Epithelial cell of proximal tubule (primary cell): Measurements from ENCODE around the gene JMJD8. TPM values are rescaled to one million over a fixed set of nuclear protein-coding genes. Genes with fewer than 3 reads are reported as not detected.

ENCODE experiments used
- DNase-seq: peaks from one replicate; pipeline ENCODE4 v3.0.0-alpha.2; 2011; ENCODE audit warnings: low read depth
- H3K4me3 ChIP-seq: 2 replicates; pipeline ENCODE4 v1.5.1; 2011; ENCODE audit warnings: low read depth, mild to moderate bottlenecking, low read length
- total RNA-seq: library from RNA; depleted of rRNA; stranded (reverse); fragments of >200 nt; gene quantifications from 2 replicates; pipeline ENCODE4 v1.2.3, GENCODE V29; 2015
- TF ChIP-seq, protein P1 (sequence below): conservative IDR thresholded peaks from 2 replicates; pipeline ENCODE4 v1.5.1; 2012; ENCODE audit warnings: low read depth, mild to moderate bottlenecking, low read length

Gene JMJD8
- total RNA-seq, 1 donor from 2014 or later, result 65.6 TPM

DNA sequence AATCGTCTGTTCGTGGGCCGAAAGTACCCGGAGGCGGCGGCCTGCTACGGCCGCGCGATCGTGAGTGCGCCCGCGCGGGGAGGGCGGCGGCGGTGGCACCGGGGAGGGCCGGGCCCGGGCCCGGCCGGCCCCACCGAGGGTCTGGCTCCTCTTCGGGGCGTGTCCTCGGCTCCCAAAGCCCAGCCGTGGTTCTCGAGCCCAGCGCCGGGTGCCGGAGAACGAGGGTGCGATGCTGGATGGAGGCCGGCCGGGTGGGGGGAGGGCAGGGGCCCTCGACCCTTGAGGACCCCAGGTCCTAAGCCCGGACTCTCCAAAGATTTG is 3.5 kb downstream of the JMJD8 start:
- peak overlapping the region; percentile 84 for H3K4me3 ChIP-seq
- TF ChIP-seq, protein P1, sequence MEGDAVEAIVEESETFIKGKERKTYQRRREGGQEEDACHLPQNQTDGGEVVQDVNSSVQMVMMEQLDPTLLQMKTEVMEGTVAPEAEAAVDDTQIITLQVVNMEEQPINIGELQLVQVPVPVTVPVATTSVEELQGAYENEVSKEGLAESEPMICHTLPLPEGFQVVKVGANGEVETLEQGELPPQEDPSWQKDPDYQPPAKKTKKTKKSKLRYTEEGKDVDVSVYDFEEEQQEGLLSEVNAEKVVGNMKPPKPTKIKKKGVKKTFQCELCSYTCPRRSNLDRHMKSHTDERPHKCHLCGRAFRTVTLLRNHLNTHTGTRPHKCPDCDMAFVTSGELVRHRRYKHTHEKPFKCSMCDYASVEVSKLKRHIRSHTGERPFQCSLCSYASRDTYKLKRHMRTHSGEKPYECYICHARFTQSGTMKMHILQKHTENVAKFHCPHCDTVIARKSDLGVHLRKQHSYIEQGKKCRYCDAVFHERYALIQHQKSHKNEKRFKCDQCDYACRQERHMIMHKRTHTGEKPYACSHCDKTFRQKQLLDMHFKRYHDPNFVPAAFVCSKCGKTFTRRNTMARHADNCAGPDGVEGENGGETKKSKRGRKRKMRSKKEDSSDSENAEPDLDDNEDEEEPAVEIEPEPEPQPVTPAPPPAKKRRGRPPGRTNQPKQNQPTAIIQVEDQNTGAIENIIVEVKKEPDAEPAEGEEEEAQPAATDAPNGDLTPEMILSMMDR, result no peak
- DNase-seq, result no peak

DNA sequence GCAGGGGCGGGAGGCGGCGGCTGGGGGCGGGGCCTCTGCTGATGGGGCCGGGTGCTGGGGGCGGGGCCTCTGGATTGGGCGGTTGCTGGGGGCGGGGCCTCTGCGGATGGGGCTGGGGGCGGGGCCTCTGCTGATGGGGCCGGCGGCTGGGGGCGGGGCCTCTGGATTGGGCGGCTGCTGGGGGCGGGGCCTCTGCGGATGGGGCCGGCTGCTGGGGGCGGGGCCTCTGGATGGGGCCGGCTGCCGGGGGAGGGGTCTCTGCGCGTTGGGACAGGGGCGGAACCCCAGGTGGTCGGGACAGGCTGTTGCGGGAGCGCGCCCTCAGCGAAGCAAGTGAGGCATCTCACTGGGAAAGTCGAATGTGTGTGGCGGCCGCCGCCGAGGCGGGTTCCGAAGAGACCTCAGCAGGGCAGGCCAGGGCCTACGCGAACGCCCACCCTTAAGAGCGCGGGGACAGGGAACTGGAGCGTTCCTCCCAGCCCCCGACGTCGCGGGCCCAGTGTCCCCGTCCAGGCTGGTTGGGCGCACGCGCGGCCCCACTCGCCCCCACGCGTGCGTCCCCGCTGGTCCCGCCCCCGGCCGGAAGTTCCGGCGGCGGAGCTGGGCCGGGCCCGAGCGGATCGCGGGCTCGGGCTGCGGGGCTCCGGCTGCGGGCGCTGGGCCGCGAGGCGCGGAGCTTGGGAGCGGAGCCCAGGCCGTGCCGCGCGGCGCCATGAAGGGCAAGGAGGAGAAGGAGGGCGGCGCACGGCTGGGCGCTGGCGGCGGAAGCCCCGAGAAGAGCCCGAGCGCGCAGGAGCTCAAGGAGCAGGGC is 4.1 kb downstream of the JMJD8 start, which contains the start of gene STUB1:
STUB1 (plus strand) TSS at position 597 of the 811 bp plus-strand sequence; CDS start at position 713, 116 bp downstream.
- TF ChIP-seq, protein P1, result no peak
- peak within 1 kb of the TSS; percentile 84 for H3K4me3 ChIP-seq
- DNase-seq, result no peak

DNA sequence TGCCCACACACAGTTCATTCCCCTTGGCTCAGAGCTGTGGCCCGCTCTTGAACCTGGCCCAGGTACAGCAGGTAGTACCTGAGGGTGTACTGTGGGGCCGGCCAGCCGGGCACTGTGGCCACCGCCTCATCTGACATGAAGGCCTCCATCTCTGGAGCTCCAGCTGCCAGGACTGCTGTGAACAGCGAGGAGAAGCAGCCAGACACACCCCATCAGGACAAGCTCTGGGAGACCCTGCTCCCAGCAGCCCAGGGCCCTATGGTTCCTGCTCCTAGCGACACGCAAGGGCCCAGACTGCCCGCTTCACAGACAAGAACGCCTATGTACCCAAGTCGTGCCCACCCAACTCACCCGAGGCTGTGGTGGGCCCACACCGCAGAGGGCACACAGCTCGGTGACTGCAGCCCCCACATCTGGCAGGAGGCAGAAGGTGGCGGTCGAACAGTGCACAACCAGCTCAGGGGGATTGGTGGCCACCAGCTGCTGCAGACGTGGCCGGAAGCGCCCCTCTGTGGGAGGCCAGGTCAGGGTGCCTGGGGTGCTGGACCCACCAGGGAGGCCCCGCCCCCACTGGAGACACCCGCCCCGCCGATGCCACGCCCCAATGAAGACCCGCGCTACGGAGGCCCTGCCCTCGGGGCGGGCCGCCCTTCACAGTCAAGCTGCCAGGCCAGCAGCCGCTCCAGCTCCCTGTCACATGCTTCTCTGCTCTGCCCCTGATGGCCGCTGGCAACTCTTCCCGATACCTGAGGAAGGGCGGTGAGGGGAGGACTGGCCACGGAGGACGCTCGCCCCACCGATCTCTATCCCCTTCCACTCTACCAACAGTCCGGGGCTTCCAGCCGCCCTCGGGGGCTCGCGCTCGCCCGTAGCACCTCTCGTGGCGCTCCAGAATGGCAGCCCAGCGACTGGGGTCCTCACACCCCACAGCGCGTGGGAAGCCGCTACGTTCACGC is 5.0 kb downstream of the JMJD8 start:
- TF ChIP-seq, protein P1, result no peak
- H3K4me3 ChIP-seq, result peak overlapping the region; percentile 57
- no peak for DNase-seq

DNA sequence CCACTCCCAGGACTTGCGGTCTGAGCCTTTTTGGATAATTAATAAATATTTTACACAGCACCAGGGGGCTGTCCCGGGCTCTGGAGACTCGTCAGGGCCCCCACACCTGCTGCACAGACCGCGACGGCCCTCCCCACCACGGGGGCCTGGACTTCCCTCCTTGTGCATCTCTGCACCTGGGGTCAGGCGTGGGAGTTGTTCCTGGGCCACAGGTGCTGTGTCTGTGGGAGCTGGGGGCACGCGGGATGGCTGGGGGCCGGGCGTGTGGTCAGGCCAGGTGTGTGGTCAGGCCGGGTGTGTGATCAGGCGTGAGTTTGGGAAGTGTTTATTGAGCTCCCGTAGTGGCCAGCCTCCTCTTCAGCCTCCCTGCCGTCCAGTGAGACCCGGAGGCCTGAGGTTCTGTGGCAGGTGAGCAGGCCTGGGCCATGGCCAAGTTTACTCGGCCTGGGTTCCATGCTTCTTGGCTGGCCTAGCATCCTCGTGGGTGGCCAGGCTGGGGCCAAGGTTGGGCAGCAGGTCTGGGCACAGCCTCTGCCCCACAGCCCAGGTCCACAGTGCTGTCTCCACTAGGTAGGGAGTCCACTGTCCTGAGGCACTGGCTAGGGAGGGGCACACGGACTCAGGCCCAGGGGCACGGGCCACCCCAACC is 5.8 kb downstream of the JMJD8 start:
- DNase-seq, result no peak
- H3K4me3 ChIP-seq, result no peak overlapping the region
- TF ChIP-seq, protein P1, result no peak

DNA sequence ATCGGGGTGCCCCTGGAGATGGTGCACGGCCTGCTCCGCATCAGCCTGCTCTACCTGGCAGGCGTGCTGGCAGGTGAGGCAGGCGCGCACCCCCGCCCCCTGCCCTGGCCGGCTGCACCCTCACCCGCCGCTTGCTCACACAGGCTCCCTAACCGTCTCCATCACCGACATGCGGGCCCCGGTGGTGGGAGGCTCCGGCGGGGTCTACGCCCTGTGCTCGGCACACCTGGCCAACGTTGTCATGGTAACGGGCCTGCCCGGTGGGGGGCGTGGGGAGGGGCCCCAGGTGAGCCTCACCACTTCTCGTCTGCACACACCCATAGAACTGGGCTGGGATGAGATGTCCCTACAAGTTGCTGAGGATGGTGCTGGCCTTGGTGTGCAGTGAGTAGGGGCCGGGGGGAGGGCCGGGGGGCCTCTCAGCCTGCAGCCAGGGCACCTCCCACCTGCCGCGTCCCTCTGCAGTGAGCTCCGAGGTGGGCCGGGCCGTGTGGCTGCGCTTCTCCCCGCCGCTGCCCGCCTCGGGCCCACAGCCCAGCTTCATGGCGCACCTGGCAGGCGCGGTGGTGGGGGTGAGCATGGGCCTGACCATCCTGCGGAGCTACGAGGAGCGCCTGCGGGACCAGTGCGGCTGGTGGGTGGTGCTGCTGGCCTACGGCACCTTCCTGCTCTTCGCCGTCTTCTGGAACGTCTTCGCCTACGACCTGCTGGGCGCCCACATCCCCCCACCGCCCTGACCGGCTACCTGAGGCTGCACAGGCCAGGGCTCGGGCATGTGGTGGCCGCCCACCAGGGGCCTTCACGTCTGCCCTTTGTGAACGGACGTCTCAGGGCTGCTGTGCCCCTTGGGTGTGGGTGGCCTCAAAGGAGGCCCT is 6.6 kb downstream of the JMJD8 start:
- DNase-seq, result no peak
- TF ChIP-seq, protein P1, result no peak
- no peak overlapping the region for H3K4me3 ChIP-seq

DNA sequence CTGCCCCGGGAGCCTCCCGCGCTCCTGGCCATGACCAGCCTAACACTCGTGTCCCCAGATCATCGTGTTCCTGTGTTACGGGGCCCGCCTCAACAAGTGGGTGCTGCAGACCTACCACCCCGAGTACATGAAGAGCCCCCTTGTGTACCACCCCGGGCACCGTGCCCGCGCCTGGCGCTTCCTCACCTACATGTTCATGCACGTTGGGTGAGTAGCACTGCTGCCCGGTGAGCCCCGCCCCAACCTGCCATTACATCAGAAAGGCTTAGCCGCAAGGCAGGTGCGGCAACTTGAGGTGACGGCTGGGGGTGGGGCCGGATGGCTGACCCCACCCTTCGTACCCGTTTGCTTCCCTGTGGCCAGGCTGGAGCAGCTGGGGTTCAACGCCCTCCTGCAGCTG is 7.2 kb downstream of the JMJD8 start:
- DNase-seq, result no peak
- no peak overlapping the region for H3K4me3 ChIP-seq
- TF ChIP-seq, protein P1, result no peak
